Liver (tissue), 2 donors: ENCODE measurements around the gene INSR.

Source experiments
- JUND ChIP-seq, 2 donors: IDR thresholded peaks; 2 replicates each; pipeline ENCODE4 v1.6.1; 2016; ENCODE audit warnings: antibody characterized with exemption in 2 of 2
- MAX ChIP-seq: IDR thresholded peaks from 2 replicates; pipeline ENCODE4 v1.6.1; 2016; ENCODE audit warnings: antibody characterized with exemption
- RAD21 ChIP-seq, 2 donors: IDR thresholded peaks; 2 replicates each; pipeline ENCODE4 v1.6.1; 2016; ENCODE audit warnings: antibody characterized with exemption in 2 of 2, mild to moderate bottlenecking in 2 of 2
- donor health status: healthy.

GRCh38 chr19:7113233-7113632 is 181.0 kb downstream of the INSR start:
- no peak for TF ChIP-seq JUND (IDR thresholded peaks at IDR 0.05)
- TF ChIP-seq RAD21 (IDR thresholded peaks at IDR 0.05): no peak
- TF ChIP-seq MAX: no peak
